NCI-H82 treated with DMSO at 0.1 percent for 48 hours (cell line): ENCODE measurements around the gene LHFPL3.
A peak's percentile ranks its signal among the peaks of the same experiment; 100 is the strongest.

Source experiments
- DNase-seq: peaks from one replicate; lab custom pipeline; 2025; ENCODE audit not compliant: unreplicated experiment; lab: John Stamatoyannopoulos, UW

LHFPL3 gene

GRCh38 chr7:104469166-104469820 lies 140.9 kb downstream of the LHFPL3 start:
- DNase-seq, result no peak

GRCh38 chr7:104480529-104480928 lies 152.1 kb downstream of the LHFPL3 start:
- no peak for DNase-seq

- DNase-seq, result peak; percentile 80
These were observed 154.1 kb downstream of the LHFPL3 start for GRCh38 chr7:104482362-104483037.

- DNase-seq, result no peak
These were observed 158.5 kb downstream of the LHFPL3 start for GRCh38 chr7:104486931-104487330.

GRCh38 chr7:104487642-104488041 lies 159.2 kb downstream of the LHFPL3 start:
- no peak for DNase-seq

- DNase-seq, result no peak
These were observed 169.1 kb downstream of the LHFPL3 start for GRCh38 chr7:104497379-104497967.

- DNase-seq, result no peak
These were observed 171.6 kb downstream of the LHFPL3 start for GRCh38 chr7:104499975-104500374.

GRCh38 chr7:104509874-104510273 lies 181.5 kb downstream of the LHFPL3 start:
- no peak for DNase-seq

- no peak for DNase-seq
These were observed 196.4 kb downstream of the LHFPL3 start for GRCh38 chr7:104524853-104525252.

- no peak for DNase-seq
These were observed 199.7 kb downstream of the LHFPL3 start for GRCh38 chr7:104528142-104528541.

GRCh38 chr7:104529567-104529966 lies 201.2 kb downstream of the LHFPL3 start:
- no peak for DNase-seq

- DNase-seq, result no peak
These were observed 201.8 kb downstream of the LHFPL3 start for GRCh38 chr7:104530251-104530650.

- no peak for DNase-seq
These were observed 205.7 kb downstream of the LHFPL3 start for GRCh38 chr7:104534149-104534548.

- no peak for DNase-seq
These were observed 207.4 kb downstream of the LHFPL3 start for GRCh38 chr7:104535841-104536240.

- no peak for DNase-seq
These were observed 208.6 kb downstream of the LHFPL3 start for GRCh38 chr7:104536956-104537355.

- DNase-seq, result no peak
These were observed 209.7 kb downstream of the LHFPL3 start for GRCh38 chr7:104538152-104538551.

- DNase-seq, result no peak
These were observed 213.5 kb downstream of the LHFPL3 start for GRCh38 chr7:104541897-104542296.

- DNase-seq, result peak; percentile 18
These were observed 220.5 kb downstream of the LHFPL3 start for GRCh38 chr7:104548861-104549260.

GRCh38 chr7:104550362-104550761 lies 222.0 kb downstream of the LHFPL3 start:
- no peak for DNase-seq

GRCh38 chr7:104551226-104551625 lies 222.8 kb downstream of the LHFPL3 start:
- DNase-seq, result no peak

- no peak for DNase-seq
These were observed 223.7 kb downstream of the LHFPL3 start for GRCh38 chr7:104552102-104552501.

GRCh38 chr7:104553074-104553473 lies 224.7 kb downstream of the LHFPL3 start:
- no peak for DNase-seq
